Erythroblast (primary cell): ENCODE measurements around the gene FCN3.

Experiments
- DNase-seq, 2 experiments: peaks; one replicate each; lab custom pipeline; 2025; lab: John Stamatoyannopoulos, UW
- GATA1 ChIP-seq: IDR thresholded peaks from 2 replicates; pipeline ENCODE4 v1.6.1; 2011; ENCODE audit warnings: low read depth, mild to moderate bottlenecking, control low read depth, low read length, moderate library complexity
- POLR2A ChIP-seq: IDR thresholded peaks from 2 replicates; pipeline ENCODE4 v1.6.1; 2011; ENCODE audit warnings: mild to moderate bottlenecking, low read length

FCN3 gene

DNA sequence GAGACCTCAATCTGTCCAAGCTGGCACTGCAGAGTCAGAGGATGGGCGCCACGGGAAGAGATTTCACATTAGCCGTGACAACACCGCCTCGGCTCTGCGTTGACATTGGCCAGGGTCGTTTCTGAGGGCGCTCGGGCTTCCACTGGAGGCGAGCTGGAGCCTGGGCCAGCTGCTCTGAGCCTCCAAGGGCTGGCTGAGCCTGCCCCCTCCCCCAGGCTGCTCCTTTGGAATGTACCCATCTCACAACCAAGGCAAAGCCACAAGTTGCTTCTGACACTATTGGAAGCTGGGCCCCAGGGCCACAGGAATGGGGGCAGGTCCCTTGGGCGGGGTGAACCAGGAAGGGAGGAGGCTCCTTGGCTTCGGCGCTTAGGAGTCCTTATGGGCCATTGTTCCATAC lies 30.4 kb upstream of the FCN3 start:
- DNase-seq: no peak
- TF ChIP-seq POLR2A (no peak), GATA1 (no peak)

DNA sequence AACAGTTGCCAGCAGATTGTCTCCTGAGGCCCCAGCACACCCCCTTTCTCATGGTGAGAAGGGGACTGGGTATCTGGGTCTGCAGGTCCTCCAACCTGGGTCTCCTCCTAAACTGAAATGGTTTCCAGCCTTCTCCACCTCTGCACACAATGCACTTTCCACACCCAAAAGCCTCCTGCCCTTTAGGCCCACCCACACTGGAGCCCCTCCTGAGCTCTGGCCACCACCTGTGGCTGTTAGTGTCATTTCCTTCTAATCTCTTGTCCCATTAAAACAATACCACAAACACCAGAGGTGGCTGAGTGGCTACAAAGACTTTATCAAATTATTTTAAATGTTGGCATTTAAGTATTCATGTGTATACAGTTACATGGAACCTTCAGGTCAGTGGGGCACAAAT lies 29.3 kb upstream of the FCN3 start:
- DNase-seq: no peak
- TF ChIP-seq GATA1 (no peak), POLR2A (no peak)

DNA sequence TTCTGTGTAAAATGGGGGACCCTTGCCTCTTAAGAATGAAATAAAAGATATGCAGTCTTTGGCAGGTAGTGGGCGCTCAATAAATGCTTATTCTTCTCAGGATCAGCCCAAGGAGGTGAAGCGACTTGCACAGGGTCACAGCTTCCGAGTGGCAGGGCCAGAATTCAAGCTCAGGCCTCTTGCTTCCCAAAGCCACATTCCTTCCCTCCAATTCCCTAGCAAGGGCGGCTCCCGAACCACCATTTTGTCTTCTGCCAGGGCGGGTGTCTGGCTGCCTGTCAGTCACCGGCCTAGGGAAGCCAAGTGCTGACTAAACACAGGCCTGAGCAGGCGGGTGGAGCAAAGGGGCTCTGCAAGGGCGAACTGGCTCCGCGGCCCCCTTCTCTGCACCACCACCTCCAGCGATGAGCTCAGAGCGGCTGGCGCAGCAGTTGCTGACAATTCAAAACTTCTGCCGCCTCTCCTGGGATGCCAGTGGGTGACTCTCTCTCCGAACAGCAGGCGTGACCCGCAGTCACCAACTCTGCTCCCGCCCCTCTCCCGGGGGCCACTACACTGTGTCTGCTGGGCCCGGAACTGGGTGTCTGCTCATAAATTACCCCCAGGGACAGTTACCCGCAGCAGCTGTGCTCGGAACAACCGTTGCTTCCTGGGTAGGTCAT lies 28.6 kb upstream of the FCN3 start:
- DNase-seq: peak in 1 of 2 experiments; percentile 65
- no peak for TF ChIP-seq POLR2A
- TF ChIP-seq GATA1: no peak

DNA sequence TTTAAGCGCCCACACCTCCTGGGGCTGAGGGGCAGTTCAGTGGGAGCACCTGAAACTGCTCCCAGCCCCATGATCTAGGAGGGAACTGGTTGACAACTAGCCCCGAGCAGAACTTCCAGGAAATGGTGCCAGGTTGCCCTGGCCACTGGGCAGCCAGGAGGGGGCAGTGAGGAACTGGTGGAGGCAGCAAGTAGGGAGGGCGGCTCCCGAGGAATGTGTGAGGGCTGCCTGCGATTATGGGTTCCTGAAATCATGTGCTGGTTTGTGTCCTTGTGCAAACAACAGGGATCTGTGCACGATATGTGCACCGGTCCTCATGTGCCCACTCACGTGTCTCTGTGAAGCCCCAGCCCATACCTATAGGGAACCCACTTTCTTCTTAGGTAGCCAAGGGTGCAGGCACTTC lies 27.7 kb upstream of the FCN3 start:
- peak in 1 of 2 experiments; percentile 55 for DNase-seq
- TF ChIP-seq POLR2A: no peak
- TF ChIP-seq GATA1: no peak

DNA sequence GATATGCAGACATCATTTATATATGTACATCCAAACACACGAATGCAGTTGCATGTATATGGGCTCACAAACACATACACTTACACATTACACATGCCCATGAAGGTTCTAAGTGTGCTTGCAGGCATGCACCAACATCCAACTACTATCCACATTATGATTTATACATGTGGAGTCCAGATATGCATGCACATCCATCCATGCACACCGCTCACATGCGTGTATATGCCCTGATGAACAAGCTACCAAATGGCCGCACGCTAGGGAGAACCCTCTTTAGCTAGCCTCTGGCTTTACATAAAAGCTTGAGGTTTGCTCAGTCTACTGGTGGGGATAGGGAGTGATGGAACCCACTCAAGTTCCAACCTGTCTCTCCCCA lies 26.3 kb upstream of the FCN3 start:
- TF ChIP-seq GATA1: no peak
- no peak for TF ChIP-seq POLR2A
- no peak for DNase-seq

DNA sequence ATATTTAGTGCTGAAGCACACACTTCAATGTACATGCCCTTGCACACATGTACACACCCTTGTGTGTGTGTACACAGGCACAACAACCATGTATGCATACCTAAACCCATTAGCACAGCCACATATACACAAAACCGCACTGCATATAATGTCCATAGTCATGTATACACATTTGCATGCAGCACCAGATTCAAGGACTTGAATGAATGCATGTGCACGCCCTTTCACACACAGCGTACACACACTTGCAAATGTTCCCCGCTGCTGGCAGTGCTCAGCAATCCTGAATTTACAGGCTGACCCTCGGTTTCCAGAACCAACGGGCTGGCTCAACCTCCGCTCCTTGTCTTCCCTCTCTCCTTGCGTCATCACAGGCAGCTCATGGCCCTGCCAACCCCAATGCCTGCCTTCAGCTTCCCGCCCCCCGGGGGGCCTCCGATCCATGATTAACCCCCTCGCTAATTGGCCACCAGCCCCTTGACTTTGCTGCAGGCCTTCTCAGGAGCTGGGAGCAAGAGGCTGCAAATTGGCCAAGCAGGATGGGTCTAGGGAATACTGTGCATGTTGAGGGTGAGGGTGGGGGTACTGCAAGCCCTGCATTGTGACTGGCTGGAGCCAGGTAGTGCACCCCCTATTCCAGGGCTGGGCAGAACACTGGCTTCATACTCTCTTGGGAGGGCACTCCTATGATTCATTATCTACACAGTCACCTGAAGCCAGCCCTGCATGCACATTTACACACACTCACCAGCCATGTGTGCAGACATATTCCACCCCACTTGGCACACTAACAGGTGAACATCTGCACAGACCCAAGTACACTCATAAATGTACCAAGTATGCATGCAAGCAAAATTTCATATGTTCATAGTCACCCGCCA lies 25.7 kb upstream of the FCN3 start:
- DNase-seq: no peak

DNA sequence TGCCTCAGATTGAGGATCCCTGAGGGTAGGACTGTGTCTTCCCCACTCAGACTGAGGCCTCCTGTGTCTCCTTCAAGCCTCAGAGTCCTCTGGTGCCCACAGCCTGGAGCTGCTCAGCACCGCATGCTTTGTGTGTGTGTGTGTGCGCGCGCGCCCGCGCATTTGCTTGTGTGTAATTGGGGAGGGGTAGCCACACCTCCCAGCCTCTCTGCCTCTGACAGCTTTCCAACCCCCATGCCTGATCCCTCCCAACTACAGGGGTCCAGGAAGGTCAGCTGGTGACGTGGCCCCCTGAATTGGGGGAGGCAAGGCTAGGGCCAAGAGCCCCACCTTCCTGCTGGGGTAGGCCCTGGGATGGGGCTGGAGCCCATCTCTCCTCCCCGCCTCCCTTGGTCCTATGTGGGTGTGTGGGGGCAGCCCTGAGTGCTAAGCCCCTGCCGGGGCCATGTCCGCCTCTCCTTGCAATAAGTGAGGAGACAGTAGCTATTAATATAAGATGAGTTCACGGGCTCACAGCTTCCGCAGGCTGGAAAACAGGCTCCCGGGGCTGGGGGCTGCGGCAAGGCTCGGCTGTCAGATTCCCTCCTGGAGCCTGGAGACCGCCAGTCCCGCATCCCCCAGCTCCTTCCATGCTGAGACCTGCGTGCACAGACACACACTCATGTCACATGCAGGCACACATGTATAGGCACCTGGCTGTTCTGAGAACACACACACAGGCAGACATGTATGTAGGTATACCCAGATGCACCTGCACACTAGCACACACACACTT lies 24.8 kb upstream of the FCN3 start:
- no peak for DNase-seq
- TF ChIP-seq POLR2A (no peak), GATA1 (no peak)

More for the DNA sequence above, 25.7 kb upstream of the FCN3 start:
- TF ChIP-seq GATA1 (no peak), POLR2A (peak; percentile 16)

DNA sequence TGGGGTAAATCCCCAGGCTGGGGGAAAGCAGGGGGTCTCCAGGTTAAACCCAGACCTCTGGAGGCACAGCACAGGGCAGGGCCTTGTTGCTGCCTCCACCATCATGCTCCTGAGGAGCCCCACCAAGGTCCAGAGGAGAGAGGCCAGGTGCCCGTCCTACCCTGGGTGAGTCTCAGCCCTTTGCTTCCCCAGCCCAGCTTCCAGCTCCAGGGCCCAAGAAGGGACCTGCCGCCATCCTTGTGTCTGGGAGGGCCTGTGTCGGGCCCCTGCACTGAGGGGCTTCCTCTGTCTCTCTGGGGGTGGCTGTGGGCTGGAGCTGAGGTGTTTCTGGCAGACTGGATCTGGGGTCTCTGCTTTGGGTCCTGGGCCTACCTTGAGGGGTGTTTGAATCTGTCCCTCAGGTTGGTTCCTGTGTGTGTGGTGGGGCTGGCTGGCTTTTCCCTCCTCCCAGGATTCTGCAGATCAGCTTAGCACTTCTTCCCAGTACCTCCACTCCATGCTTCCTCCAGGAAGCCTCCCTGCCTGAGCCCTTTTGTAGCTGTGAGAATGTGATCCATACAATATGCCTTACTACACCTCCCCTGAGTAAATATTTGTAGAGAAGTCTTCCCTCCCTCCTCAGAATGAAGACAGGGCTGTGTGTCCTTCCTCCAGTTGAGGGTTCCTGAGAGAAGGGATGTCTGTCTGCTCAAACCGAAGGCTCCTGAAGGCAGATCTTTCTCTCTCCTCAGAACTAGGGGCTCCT lies 24.0 kb upstream of the FCN3 start:
- DNase-seq: no peak
- TF ChIP-seq GATA1: no peak
- no peak for TF ChIP-seq POLR2A

DNA sequence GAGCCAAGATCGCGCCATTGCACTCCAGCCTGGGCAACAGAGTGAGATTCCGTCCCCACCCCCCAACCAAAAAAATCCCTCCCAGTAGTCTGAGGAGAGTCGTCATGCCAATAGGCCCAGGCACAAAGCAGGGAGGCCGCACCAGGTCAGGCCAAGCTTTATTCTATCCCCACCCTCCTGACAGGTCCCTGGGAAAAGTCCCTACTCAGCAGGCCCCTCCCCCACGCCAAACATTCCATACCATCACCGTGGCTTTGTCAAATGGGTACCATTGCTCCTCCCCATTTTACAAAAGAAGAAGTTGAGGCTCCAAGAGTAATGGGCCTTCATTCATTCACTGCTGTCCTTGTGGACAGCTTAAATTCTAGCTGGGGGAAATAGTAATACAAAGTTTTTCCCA lies 23.1 kb upstream of the FCN3 start:
- TF ChIP-seq GATA1: no peak
- TF ChIP-seq POLR2A: no peak
- DNase-seq: no peak

DNA sequence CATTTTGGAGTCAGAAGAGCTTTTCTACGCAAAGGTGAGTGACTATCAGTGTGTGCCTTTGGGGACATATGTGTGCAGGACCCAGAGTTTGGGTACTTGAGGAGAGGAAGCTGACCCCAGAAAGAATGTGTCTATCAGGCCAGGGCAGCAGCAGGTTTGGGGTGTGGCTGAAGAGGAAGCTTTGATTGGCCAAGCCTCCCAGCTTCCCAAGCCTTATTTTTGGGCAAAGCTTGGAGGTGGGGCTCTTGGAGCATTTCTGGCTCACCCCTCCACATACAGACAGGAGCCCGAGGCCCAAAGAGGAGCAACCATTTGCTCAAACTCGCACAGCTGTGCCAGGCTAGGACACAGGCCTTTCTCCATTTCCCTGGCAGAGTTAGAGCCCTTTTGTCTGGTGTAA lies 22.5 kb upstream of the FCN3 start:
- TF ChIP-seq GATA1 (no peak), POLR2A (no peak)
- DNase-seq: no peak

DNA sequence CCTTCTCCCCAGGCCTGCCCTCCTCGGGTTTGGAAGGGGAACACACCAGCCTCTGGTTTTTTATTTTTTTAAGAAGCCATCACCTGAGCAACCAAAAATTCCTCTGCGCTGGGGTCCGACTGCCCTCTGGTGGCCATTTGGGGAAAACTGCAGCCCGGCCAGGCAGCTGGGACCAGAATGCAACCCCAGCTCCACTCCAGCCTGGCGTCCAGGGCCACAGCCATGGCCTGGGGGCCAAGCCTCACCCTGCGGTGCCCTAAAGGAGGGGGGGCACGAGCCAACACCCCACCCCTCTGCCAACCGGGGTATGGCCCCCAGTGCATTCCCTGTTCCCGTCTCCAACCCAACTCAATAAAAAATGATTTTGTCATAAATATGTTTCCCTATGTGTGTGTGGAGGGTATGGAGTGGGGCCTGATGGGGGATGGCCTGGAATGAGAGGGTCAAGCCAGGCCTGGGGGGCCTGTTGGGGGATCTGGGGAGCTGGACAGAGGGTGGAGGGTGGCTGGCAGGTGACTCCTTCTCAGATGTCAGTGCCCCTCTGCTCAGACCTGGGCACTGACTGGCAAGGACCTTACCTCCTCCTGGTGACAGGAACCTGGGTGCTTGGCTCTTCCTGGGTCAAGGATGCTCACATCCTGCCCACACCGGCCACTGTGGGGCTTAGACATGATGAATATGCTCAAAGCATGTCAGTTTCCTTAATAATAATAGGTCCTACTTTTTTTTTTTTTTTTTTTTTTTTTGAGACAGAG lies 21.0 kb upstream of the FCN3 start:
- TF ChIP-seq GATA1 (no peak), POLR2A (no peak)
- DNase-seq: peak in 1 of 2 experiments; percentile 85

DNA sequence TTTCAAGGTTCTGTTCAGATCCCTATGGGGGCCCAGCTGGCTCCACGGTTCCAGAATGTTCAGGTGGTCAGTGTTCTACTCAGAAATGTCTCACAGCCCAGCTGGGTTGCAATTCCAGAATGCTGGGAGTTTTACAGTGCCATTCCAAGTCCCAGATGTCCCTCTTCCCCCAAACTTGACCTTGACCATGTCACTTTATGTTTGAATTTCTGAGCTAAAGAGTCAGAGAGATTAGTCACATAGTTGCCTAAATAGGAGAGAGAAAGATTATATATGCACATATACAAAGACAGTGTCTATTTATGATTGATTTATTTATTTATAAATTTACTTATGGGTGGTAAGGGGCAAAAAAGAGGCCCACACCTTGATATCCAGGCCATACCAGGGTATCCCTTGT lies 20.3 kb upstream of the FCN3 start:
- no peak for DNase-seq
- TF ChIP-seq GATA1: no peak
- no peak for TF ChIP-seq POLR2A
